Stimulated activated CD4-positive, alpha-beta T cell treated with anti-CD3 and anti-CD28 coated beads, TNF-alpha, amount 100 ng/mL, for 48 hours (primary cell): ENCODE results near the gene RGPD3.
"Not testable (repeated sequence)": the region's sequence is repeated elsewhere in the genome, so short reads cannot be mapped to it uniquely, and the experiment has no call there.

Experiments
- DNase-seq, 3 donors: peaks; one replicate each; pipeline ENCODE4 v3.0.0-alpha.2; 2020; ENCODE audit warnings: low read depth in 3 of 3

Gene RGPD3

DNA sequence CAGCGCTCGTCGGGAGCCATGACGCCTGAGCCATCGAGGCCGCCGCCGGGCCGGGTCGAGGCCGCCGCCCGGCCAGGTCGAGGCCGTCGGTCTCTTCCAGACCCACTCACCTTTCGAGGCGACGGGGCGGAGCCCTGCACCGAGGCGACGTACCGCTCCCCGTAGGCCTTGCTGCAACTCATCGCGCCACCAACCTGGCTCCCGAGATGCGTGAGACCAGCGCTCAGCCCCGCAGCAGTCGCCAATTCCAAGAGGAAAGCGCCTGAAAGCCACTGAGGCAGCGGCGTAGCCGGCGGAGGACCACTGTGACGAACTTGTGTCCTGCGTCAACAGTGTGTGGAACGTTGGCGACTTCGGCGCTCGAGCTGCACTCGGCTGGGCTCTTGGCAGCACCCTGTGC is at the start of gene RGPD3:
RGPD3 (minus strand) TSS at position 307 of the 400 bp plus-strand sequence; CDS start at position 182, 125 bp downstream.
- not testable (repeated sequence) for DNase-seq

DNA sequence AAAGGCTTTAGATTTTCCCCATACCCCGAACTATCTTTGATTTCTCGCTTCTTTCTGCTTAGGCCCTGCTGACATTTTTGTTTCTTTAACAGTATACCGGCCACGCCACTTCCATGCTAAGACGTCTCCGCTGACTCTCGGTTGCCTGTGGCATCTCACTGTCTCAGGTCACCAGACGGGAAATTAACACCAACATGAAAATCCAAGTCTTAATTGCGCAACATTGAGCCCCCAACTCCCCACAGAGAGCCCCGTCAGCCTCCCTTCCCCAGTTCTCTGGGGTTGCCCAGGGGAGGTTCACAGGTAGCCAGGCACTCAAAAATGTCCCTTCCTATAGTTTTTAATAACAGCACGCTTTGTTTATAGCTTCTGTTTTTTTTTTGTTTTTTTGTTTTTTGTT is 49.1 kb upstream of the RGPD3 start:
- DNase-seq: no peak

DNA sequence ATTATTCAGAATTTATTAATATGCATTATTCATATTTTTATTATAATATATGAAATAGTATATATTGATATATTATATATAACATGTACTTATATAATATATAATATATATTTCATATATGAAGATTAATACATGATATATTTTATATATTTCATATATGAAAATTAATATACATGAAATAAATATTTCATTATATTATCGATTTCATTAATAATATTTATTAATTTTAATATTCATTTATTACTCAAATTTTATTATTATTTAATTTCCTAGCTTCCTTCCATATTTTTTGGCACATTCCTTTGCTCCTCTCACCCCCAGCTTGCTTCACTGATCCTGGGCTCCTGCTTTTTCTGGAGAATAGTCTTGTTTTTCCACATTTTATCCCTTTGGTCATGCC is 48.7 kb upstream of the RGPD3 start:
- DNase-seq: no peak

DNA sequence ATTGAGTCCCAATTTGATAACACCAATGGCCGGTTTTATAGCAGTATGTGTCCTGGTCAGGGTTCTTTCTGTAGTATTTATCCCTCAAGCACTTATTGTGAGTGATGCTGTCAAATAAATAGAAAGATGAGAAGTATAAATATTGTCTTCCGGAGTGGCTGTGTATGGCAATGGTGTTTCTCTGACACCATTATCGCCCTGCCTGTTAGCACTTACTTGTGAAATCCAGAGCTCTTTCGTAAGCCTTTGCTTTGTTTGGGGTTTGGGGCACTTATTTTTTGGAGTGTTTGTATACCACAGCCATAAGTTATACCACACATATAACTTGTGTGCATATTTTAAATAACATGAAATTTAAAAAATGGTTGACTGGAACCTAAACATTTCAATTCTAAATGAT is 48.2 kb upstream of the RGPD3 start:
- no peak for DNase-seq

DNA sequence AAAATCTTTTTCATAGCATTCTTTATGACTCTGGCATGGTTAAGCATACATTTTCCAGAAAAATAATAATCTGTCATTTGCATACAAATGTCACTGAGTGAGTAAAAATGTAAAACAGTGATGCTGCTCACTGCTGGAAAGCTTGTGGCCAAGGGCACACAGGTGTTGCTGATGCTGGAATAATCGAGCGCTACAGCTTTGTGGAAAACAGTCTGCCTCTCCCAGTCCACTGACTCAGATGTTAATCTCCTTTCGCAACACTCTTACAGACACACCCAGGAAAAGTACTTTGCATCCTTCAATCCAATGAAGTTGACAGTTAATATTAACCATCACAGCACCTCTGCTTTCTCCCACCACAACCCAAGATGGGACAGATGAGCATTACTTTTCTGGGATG is 46.6 kb upstream of the RGPD3 start:
- DNase-seq: not testable (repeated sequence)

DNA sequence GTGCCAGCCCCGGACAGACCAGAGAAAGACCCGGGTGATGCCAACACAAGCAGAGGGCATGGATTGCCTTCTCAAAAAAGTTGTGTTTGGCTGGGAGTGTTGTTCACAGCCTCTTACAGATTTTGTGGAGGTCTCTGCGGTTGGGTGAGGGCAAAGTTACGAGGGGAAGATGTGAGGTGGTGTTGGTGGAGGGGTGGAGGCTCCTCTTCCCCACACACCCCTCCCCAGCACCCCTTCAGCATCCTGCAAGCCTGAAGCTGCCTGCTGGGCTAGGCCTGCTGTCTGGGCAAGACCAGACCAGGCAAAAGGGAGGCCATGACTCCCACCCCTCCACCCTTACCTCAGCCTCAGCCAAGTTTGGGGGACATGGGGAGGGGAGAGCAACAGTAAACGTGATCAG is 45.2 kb upstream of the RGPD3 start:
- DNase-seq: not testable (repeated sequence)

DNA sequence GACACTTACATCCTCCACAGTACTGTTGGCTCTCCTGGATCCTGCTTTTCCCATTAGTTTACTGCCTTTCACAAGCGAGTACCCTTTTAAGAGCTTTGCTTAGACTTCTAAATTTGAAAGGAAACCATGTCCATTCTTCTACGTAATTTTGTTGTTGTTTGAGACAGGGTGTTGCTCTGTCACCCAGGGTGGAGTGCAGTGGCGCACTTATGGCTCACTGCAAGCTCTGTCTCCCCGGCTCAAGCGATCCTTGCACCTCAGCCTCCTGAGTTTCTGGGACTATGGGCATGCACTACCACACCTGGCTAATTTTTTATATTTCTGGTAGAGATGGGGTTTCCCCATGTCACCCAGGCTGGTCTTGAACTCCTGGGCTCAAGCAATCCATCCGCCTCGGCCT is 43.7 kb upstream of the RGPD3 start:
- not testable (repeated sequence) for DNase-seq

DNA sequence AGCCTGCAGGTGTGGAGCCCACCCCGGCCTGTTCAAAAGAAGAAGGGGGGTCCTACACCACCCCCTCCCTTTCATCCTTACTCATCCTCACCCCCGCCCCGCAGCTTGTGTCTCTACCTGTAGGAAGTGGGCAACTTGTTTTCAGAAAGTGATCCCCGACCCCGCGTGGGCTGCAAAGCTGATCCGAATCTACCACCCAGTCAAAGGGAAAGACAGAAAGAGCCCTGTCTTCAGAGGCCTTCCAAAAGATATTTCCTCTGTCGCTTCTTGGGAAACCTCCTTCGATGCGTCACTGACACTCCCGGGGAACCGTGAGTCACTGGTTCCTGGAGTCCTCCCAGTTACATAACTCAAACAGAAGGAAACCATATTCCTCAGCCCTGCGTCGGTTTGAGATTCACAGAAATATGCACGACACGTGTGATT is 43.3 kb upstream of the RGPD3 start:
- peak; percentile 19 to 34 (median 30) for DNase-seq

DNA sequence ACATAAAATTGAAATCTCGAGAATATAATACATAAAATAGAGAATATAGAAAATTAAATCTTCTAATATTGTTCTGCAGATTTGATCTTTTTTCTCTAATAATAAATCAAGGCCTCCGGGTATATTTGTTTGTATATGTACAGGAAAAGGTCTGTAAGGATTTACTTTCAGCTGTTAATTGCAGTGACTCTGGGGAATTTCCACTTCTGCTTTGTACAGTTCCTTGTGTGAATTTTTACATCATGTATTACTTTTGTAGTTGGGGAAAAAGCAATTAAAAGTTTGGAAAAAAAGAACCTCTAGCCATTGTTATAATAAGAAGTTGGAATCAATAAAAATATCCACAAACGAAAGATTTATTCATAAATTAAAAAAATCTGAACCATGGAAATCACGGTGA is 42.6 kb upstream of the RGPD3 start:
- DNase-seq: not testable (repeated sequence)

DNA sequence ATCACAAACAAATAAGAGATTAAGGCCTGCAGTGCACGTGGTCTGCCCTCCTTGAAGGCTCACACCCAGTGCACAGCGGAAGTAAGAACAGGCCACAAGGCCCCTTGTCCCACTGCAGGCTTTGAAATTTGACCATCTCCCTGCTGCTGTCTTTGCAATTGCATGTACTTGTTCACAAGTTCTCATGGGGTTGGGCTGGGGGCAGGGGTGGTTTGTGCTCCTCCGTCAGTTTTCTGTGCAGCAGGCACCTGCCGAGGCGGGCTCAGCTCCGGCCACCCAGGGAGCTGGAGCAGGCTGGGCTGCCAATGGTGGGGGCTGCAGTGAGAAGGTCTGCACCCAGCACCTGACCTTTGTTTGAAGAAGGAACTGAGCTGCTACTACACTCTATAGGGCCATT is 41.2 kb upstream of the RGPD3 start:
- DNase-seq: not testable (repeated sequence)

DNA sequence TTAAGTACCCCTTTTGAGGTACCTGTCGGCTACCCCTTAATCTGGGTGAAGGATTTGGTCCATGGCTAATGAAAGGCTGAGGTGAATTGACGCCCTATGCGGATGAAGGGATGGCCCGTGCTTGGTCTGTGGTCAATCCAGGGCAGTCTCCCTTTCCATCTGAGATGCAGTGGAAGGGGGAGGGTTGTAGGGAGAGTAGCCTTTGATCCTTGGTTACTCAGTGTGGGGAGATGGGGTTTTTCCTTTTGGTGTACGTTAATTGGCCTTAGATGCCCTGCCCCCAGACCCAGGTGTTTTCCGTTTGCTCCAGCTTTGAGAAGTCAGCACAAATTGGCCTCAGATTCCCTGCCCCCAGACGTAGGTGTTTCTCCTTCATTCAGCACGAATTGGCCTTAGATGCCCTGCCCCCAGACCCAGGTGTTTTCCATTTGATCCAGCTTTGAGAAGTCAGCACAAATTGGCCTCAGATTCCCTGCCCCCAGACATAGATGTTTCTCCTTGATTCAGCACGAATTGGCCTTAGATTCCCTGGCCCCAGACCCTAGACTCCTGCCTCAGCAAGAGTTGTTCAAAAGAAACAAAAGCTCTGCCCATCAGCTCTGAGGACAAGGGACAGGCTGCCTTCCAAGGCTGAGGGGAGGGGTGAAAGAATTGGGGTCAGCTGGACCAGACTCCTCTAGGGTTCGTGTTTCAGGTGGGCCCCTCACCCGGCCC is 40.6 kb upstream of the RGPD3 start:
- not testable (repeated sequence) for DNase-seq

DNA sequence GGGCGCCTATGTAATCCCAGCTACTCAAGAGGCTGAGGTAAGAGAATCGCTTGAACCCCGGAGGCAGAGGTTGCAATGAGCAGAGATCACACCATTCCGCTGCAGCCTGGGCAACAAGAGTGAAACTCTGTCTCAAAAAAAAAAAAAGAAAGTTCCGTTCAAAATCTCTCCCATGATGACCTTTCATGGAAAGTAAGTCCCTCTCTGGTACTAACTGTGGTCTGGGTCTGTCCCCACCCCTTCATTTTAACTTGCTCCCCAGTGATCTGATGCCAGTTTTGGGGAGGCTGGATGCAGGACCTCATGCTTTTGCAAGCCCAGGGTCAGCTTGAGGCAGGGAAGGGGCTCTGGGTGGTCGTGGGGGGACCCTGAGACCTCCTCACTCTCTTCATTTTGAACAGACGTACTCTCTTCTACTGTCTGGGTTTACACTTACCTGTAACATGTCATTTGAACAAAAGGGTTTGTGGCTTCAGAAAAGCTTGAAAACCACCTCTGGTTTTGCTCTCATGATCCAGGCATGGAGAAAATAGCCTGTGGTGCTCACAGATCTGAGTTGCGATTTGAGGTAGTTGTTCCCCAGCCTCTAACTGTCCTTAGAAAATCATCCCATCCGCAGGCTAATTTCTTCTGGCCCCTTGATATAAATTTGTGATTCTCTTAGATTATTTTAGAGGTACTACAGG is 37.9 kb upstream of the RGPD3 start:
- not testable (repeated sequence) for DNase-seq

DNA sequence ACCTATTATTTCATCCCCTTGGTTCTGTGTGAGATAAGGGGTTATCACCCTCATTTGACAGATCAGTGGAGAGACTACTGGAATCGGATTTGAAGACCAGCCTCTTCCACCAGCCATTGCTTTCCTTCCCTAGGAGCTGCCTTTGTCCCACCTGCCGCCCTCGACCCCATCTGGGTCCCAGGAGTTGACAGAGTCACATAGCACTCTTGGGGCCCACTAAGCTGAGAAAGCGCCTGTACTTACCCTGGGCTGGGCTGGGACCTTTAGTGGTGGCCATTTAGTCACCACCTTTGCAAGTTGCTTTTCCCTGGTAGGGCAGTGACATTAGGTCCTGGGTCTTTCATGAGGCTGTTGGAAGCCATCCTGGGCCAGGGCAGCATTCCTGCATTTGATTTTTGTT is 36.6 kb upstream of the RGPD3 start:
- DNase-seq: not testable (repeated sequence)

DNA sequence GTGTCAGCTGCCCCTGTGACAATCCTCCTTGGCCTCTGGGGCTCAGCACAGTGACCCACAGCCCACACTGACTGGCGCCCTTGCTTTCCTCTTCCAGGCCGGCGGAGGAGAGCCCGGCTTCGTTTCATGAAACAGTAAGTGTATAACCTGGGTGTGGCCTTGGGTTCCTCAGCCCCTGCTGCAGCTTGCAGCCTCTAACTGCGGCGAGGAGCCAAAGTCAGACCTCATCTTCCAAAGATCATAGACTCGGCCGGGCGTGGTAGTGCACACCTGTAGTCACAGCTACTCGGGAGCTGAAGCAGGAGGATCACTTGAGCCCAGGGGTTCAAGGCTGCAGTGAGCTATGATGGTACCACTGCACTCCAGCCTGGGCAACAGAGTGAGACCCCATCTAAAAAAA is 36.0 kb upstream of the RGPD3 start:
- not testable (repeated sequence) for DNase-seq

DNA sequence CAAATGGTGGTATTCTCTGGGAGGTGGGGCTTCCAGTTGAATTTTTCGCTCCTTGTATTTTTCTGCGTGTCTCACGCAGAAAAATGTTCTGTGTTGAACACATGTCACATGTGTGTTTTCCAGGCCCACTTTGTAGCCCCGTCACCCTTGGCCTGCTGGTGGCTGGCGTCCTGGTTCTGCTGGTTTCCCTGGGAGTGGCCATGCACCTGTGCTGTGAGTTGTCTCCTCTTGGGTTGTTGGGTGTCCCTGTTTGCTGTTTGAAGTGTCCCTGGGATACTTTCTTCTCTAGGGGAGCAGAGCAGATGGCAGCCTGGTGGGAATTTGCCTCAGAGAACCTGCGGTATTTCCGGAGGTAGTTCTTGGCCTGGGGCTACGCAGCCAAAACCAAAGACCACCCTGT is 34.1 kb upstream of the RGPD3 start:
- DNase-seq: not testable (repeated sequence)

DNA sequence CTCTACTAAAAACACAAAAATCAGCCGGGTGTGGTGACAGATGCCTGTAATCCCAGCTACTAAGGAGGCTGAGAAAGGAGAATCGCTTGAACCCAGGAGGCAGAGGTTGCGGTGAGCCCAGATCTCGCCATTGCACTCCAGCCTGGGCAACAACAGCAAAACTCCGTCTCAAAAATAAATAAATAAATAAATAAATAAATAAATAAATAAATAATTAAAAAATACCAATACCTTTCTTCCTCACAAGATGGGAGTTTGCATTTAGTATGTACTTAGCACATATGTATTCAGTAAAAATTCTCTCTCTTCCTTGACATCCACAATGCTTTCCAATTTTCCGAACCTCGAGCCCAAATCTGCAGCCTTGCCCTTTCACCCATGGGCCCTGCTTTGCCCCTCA is 32.1 kb upstream of the RGPD3 start:
- not testable (repeated sequence) for DNase-seq

DNA sequence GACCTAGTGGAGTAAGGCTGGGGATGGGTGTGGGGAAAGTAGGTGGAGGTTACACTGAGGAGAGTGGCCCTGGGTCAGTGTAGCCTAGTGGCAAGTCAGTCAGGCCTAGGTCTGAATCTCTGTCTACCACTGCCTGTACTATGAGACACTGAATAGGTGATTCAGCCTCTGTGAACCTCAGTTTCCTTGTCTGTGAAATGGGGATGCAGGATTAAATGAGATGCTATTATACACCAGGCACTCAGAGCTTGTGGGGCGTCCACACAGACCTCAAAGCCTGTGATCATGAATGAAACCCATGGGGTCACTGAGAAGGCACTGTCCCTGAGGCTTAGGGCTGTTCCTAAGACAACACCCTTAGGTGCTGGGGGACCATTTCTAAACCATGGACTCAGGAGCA is 30.3 kb upstream of the RGPD3 start:
- DNase-seq: not testable (repeated sequence)

DNA sequence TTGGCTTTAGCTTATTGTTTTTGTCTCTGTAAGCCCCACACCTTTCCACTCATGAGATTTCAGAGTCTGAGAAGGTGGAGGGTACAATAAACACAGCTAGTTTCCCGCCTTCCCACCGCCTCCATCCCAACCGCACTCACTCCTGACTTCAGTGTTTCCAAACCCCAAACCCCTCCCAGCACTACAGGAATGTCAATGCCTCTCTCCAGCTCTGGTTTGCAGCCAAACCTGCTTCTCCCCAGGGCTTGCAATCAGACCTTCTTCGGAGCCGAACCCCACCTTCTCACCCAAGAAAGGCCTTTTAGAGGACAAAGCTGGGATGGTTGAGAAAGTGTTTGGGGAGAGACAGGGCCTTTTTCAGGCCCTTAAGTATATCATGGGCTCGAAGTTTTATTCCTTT is 24.7 kb upstream of the RGPD3 start:
- not testable (repeated sequence) for DNase-seq

DNA sequence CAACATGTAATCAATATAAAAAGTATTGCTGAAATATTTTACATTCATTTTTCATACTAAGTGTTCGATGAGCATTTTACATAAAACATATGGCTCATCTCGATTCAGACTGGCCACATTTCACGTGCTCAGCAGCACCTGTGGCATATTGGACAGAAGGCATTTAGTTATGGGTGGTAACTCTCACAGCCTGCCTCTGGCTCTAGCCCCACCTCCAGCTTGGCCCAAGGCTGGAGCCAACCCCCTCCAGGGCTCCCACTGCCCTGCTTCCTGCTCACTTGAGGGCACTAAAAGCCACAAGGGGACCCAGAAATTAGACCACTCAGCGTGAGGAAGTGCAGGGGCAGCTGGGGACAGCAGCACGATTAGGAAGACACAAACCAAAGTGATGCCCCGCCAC is 24.2 kb upstream of the RGPD3 start:
- DNase-seq: not testable (repeated sequence)

DNA sequence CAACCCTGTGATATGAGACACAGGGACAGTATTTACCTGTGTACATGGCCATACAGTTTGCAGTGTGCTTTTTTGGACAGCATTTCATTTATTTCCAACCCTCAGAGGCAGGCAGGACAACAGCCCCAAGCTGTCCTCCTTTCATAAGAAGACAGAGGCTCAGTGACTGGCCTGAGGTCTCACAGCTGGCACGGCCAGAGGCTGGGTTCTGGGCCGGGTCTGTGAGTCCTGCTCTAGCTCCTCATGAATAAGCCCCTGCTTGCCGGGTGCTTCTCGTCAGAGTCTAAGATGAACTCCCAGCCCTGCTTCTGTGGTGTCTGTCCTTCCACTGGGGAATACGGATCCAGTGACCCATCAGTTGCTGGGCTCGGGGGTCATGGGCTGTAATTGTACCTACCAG is 21.5 kb upstream of the RGPD3 start:
- not testable (repeated sequence) for DNase-seq

DNA sequence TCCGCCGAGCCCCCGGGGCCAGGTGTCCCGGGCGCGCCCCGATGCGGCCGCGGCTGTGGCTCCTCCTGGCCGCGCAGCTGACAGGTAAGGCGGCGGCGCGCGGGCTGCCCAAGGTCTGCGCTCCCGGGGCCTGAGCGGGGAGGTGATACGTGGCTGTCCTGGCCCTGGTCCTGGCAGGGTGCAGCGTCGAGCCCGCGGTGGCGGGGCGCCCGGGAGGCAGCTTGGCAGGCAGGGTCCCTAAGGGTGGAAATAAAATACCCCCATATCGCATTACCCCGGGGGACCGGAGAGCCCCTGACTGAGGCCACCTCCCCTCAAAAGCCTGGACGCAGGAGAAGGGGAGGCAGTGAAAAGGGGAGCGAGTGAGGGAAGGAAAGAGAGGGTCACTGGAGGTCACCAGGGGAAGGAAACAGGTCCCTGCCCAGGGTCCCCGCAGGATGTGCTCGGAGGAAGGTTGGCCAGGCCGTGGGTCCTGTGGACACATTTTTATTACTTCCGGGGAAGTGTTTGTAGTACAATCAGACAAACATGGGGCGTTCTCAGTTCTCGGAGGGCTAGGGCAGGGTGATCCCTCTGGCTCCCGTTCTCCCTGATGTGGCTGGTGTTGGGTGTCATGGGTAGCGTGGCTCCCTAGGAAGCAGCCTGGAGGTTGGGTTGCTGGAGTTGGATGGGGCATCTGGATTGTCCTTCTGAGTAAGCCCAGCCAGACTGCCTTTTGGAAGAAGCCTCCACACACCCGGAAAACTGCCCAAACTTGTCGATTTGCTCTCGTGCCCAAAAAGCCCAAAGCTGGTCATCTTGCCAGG is 19.4 kb upstream of the RGPD3 start:
- DNase-seq: not testable (repeated sequence)
